ENCODE results near the gene PLEKHN1.
"Not testable (repeated sequence)": the region's sequence is repeated elsewhere in the genome, so short reads cannot be mapped to it uniquely, and the experiment has no call there.

Gene PLEKHN1

DNA sequence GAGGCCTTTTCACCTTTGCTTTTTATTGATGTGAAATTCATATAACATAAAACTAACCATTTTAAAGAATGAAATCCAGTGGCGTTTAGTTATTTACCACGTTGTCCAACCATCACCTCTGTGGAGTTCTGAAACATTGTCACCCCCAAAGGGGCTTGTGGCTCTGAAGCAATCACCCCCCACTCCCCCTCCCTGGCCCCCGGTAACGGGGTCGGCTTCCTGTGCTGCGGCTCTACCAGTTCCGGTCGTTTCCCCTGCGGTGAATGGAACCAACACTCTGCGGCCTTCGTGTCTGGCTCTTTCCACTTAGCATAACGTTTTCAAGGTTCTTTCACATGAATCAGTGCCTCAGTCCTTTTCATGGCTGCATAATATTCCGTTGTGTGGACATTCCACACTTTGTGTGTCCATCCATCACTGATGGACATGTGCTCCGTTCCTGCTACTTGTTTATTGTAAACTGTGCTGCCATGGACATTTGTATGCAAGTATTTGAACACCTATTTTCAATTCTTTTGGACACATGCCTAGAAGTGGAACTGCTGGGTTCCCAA is 45.2 kb downstream of the PLEKHN1 start:
- DNase-seq (ENCODE audit: low spot score) = no peak

DNA sequence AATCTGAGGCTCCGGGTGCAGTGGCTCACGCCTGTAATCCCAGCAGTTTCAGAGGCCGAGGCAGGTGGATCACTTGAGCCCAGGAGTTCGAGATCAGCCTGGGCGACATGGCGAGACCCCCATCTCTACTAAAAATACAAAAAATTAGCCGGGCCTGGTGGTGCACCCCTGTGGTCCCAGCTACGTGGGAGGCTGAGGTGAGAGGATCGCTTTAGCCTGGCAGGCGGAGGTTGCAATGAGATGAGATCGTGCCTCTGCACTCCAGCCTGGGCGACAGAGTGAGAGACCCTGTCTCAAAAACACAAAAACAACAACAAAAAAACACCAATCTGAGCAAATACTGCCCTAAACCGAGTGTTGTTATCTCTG is 46.4 kb downstream of the PLEKHN1 start:
- not testable (repeated sequence) for DNase-seq (ENCODE audit: low spot score)

DNA sequence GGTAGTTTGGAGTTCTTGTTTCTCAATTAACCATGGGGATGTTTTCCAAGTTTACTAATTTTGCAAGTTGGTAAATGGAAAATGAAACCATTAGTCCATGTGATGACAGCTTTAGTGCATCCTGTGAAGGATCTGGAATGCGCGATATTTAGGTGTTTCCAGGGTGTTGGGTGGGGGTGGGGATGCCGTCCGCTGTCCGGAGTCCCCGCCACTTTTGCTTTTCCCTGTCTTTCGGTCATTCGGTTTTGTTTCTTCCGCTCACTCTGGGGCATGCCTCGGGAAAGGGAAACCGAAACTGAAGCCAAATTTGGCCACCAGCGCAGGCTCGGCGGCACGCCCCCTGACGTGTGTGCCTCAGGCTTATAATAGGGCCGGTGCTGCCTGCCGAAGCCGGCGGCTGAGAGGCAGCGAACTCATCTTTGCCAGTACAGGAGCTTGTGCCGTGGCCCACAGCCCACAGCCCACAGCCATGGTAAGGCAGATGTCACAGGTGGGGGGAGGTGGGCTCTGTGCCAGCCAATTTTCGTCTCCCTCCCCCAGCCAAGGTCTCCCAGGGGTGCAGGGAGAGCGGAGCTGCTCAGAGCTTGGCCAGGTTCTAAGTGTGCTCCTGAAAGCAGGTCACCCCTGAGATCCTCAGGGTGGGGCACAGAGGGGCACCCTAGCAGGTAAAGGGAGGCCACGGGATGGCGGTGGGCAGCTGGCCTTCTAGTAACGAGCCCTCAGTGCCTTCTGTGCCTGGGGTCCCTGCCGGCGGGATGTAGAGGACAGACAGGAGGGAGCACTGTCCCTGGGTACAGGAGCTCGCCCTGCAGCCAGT is 47.0 kb downstream of the PLEKHN1 start, which contains the start of gene ISG15:
Gene ISG15, plus strand, starts transcription at position 393 of the 817 bp plus-strand sequence. Its CDS starts 77 bp downstream, at position 470.
- peak; percentile 71 for DNase-seq (ENCODE audit: low spot score)

GRCh38 chr1:1013922-1014648 is 47.8 kb downstream of the PLEKHN1 start:
- no peak for DNase-seq (ENCODE audit: low spot score)

DNA sequence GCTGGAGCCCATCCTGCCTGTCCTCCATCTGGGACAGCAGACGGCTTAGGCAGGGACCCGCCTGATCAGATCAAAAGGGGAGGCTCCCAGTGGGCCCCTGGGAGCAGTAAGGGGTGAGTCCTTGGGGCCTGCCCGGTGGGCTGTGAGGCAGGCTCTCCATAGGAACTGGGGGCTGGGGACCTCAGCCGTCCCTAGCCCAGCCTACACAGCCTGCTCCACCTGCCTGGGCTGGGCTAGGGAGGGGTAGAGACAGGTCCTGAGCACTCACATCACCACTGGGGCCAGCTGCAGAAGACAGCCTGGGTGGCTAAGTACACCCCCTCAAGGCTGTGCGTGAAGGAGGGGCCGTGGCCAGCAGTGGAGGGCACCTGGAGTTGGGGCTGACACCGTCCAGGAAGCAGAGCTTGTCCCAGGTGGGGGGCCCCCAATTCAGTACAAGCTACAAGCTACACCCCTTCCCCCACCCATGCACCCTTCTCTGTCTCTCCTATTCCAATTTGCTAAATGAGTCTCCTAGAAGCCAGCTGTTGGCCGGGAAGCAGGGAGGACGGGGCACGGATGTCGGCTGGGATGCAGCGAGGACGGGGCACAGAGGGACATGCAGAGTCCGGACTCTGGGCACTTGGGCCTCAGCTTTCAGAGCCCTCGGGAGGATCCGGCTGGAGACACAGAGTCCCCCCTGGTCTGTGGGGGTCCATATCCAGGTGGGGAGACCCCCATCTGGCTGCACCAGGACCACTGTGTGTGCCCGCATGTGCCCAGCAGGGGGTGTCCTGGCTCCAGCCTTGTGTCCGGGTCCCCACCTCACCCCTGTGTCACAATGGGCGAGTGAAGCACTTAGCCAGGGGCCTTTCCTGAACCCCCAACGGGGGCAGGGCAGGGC is 48.8 kb downstream of the PLEKHN1 start:
- no peak for DNase-seq (ENCODE audit: low spot score)

- DNase-seq (ENCODE audit: low spot score) = not testable (repeated sequence)
Measured at GRCh38 chr1:1017397-1018320, 51.4 kb downstream of the PLEKHN1 start.

DNA sequence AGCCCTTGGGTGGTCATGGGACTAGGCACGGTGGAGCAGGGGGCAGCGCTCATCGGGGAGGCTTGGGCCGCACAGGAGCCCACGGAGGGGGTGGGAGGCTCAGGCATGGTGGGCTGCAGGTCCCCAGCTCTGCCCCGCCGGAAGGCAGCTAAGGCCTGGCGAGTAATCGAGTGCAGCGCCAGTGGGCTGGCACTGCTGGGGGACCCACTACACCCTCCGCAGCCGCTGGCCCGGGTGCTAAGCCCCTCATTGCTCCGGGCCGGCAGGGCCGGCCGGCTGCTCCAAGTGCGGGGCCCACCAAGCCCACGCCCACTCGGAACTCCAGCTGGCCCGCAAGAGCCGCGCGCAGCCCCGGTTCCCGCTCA is 52.0 kb downstream of the PLEKHN1 start:
- not testable (repeated sequence) for DNase-seq (ENCODE audit: low spot score)

GRCh38 chr1:1019122-1019999 is 53.1 kb downstream of the PLEKHN1 start:
- peak; percentile 86 for DNase-seq (ENCODE audit: low spot score)

GRCh38 chr1:1020000-1020404 is 53.7 kb downstream of the PLEKHN1 start, which contains the start of gene AGRN:
Gene AGRN, plus strand, starts transcription at chr1:1020120. Its CDS starts 53 bp downstream, at chr1:1020173.
- DNase-seq (ENCODE audit: low spot score) = no peak

GRCh38 chr1:1020415-1021009 is 54.2 kb downstream of the PLEKHN1 start:
- DNase-seq (ENCODE audit: low spot score) = no peak

GRCh38 chr1:1021010-1021919 is 55.0 kb downstream of the PLEKHN1 start:
- peak; percentile 68 for DNase-seq (ENCODE audit: low spot score)

DNA sequence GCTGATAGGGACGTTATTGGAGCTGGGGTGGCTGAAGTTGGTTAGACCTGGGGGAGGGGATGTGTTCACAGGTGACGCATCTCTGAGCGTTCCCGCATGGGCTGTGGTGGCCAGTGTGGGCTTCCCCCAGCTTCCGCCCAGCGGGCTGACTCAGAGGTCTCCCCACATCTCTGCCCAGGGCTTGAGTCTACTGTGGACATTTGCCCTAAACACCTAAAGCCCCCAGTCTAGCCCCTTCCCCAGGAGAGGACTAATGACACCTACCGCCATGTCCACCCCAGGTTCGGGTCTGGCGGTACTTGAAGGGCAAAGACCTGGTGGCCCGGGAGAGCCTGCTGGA is 55.6 kb downstream of the PLEKHN1 start:
- no peak for DNase-seq (ENCODE audit: low spot score)

DNA sequence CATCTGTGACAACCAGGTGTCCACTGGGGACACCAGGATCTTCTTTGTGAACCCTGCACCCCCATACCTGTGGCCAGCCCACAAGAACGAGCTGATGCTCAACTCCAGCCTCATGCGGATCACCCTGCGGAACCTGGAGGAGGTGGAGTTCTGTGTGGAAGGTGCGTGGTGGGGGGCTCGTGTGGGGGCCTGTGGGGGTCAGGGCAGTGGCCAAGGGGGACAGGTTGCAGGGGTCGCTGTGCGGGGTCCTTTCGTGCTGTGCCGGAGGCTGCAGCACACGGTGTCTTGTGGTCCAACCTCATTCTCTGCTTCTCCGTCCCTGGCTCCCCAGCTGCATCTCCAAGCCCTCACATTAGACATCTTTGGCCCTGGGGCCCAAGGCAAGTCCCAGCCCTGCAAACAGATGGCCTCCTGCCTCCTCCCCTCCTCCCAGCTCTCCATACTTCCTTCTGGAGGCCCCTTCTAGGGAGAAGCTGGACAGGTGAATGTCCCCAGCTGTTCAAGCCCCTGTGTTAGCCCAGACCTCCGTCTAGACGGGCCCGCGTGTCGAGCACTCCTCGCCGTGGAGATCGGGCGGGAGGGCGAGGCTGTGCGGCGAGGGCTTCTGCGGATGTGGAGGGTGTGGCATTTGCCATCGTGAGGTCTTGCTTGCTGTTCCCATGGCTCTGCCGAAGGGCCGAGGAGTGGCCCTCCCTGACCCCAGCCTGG is 56.2 kb downstream of the PLEKHN1 start:
- DNase-seq (ENCODE audit: low spot score) = no peak

GRCh38 chr1:1023700-1024099 is 57.4 kb downstream of the PLEKHN1 start:
- DNase-seq (ENCODE audit: low spot score) = no peak

DNA sequence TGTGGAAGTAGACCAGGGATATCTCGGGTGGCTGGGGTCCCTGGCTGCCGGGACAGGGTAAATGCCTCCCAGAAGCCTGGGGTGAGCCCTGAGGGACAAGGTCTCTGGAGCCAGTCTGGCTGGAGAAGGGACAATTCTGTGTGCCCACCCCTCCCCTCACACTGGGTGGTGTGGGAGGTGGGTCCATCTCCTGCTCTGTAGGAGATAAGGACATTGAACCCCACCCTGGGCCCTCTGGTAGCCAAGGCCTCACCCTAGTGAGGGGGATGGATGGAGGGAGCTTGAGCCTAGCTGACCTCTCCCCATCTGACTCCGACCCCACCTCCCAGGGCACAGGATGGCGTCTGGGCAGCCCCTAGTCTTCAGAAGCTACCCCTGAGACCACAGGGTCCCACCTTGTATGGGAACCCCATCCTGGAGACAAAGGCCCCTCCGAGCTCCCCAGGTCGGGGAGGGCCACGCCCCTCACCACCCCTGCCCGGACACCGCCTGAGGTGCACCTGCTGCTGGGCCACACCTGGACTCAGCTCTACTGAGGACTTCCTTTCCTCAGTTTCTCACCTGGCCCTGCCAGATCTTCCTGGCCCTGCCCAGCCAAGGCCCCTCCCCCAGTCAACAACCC is 58.0 kb downstream of the PLEKHN1 start:
- DNase-seq (ENCODE audit: low spot score) = no peak

- DNase-seq (ENCODE audit: low spot score) = no peak
Measured at GRCh38 chr1:1024771-1025699, 58.8 kb downstream of the PLEKHN1 start.
